ENCODE data around the gene ADCY1. TPM values are rescaled to one million over a fixed set of nuclear protein-coding genes. Genes with fewer than 3 reads are reported as not detected.
"Not testable (repeated sequence)": the region's sequence is repeated elsewhere in the genome, so short reads cannot be mapped to it uniquely, and the experiment has no call there.

The ADCY1 gene
- total RNA-seq, 1 experiment from 2014 or later: 4.4 TPM

- DNase-seq (ENCODE audit: low read depth): not testable (repeated sequence)
These were observed 166.4 kb downstream of the ADCY1 start for GRCh38 chr7:45740573-45740972.

DNA sequence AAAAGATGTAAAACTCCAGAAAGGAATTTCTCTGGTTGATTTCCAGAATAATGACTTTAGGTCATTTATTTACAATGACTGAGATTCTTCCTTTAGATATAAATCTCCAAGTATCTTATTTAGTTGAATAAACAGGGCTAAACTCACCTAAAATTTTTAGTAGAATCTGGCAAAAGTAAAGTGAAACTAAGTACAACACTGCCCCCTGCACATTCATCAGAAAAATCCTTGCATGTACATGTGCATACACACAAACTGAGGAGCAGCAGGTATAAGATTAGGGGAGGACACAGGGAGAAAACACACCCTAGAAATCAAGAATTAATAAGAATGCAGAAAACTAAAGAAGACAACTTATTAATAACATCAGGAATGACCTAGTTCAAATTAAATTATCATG is 174.8 kb downstream of the ADCY1 start:
- DNase-seq (ENCODE audit: low read depth): peak; percentile 36

DNA sequence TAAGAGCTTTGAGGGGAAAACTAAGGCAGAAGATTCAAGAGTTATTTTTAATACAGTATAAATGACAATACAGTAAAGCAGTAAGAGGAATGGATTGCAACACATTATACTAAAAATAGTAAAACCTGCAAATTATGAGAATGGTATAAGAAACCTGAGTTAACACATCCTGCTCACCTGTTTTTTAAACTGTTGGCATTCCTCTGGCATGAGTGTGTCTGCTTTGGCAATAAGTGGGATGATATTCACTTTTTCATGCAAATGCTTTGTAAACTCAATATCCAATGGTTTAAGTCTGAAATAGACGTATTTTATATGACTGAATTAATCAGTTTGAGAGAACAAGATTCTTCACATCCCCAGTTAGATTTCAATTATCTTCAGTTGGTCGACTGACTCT is 177.2 kb downstream of the ADCY1 start:
- not testable (repeated sequence) for DNase-seq (ENCODE audit: low read depth)

GRCh38 chr7:45756333-45756732 is 182.2 kb downstream of the ADCY1 start:
- DNase-seq (ENCODE audit: low read depth): not testable (repeated sequence)

- not testable (repeated sequence) for DNase-seq (ENCODE audit: low read depth)
These were observed 182.6 kb downstream of the ADCY1 start for GRCh38 chr7:45756757-45757156.

GRCh38 chr7:45759464-45759863 is 185.3 kb downstream of the ADCY1 start:
- DNase-seq (ENCODE audit: low read depth): not testable (repeated sequence)

DNA sequence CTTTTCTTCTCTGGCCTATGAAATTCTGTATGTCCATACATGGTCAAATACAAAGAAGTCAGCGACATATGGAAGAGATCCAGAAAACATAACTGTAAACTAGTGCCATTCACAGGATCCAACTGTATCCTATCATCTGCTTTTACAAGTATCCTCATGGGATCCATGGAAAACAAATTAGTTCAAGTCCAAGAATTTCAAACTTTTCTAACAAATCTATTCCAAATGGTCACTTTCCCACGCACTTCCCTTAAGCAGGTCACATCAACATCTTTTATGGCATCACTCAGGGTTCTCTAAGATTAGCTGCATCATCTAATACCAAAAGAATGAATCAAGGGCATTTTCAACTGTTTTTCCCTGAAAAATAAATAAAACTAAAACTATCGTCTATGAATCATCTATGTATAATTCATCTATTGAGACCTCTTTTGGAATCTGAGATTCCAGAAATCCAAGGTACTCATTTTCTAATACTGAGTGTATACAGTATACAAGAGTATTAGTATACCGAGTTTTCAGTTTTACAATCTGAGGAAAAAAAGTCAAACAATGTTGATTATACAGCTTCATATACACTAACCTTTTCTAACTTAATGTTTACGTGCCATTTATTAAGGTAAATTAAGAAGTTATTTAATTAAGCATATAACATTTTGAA is 187.5 kb downstream of the ADCY1 start:
- DNase-seq (ENCODE audit: low read depth): peak; percentile 70

- DNase-seq (ENCODE audit: low read depth): not testable (repeated sequence)
These were observed 188.2 kb downstream of the ADCY1 start for GRCh38 chr7:45762225-45762994.

DNA sequence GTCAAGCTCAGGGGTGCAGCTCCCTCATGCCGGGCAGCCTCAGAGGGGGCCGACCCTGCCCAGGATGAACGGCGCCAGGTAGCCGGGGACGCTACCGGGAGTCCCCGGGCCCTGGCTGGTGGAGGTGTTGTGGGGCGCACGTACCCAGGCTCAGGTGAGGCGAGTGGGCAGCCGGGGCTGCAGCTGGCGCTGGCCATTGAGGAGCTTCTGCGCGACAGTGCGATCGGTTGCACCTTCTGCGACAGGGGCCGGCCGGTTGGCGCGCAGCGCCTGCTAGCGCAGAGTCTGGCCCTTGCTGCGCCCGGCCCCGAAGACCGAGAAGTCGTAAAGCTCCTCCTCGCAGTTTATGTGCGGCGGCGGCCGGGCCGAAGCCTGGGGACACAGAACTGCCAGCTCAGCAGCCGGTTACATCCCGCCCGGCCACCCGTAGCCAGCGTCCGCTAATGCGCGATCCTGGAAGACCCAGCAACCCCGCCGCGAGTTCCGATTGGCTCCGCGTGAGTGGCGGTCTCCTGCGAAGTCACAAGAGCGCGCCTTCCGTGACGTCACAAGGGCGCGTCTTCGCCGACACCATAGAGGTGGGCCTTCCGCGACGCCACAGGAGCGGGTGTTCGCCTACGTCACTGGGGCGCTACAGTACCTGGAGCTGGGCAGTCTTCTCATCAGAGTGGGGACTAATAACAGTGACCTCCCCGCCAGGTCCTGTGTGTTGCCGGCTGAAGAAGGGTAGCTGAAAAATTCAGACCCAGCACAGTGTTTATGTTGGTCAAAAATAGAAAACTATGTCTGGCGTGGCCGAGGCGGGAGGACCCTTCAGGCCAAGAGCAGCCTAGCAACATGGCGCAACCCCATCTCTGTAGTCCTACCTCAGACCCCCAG is 194.6 kb downstream of the ADCY1 start:
- DNase-seq (ENCODE audit: low read depth): peak; percentile 99

DNA sequence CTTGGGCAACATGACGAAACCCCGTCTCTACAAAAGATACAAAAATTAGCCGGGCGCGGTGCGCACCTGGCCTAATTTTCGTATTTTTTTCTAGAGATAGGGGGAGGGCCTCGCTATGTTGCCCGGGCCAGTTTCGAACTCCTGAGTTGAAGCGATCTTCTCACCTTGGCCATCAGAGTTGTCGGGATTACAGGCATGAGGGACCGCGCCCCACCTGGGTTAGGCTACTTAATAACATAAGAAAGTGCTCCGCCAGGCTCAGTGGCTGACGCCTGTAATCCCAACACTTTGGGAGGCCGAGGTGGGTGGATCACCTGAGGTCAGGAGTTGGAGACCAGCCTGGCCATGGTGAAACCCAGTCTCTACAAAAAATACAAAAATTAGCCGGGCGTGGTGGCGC is 195.5 kb downstream of the ADCY1 start:
- not testable (repeated sequence) for DNase-seq (ENCODE audit: low read depth)
